ENCODE data around the gene ACVR1C.

The ACVR1C gene

GRCh38 chr2:157606534-157606933 is 22.1 kb downstream of the ACVR1C start:
- ATAC-seq, result no peak

GRCh38 chr2:157603198-157603597 is 25.5 kb downstream of the ACVR1C start:
- no peak for TF ChIP-seq CREB5 (CRISPR knock-in tag; IDR thresholded peaks at IDR 0.05; ENCODE audit: low read depth)
- TF ChIP-seq POU6F1 (CRISPR knock-in tag; IDR thresholded peaks at IDR 0.05; ENCODE audit: borderline replicate concordance, low read depth), result no peak
- TF ChIP-seq TOX (CRISPR knock-in tag; IDR thresholded peaks at IDR 0.05; ENCODE audit: borderline replicate concordance), result no peak

More at GRCh38 chr2:157606534-157606933, 22.1 kb downstream of the ACVR1C start:
- no peak for TF ChIP-seq ZNF8 (CRISPR knock-in tag; IDR thresholded peaks at IDR 0.05)
- no peak for TF ChIP-seq TSHZ2 (CRISPR knock-in tag; IDR thresholded peaks at IDR 0.05)
- no peak for TF ChIP-seq TCF4 (CRISPR knock-in tag; IDR thresholded peaks at IDR 0.05; ENCODE audit: borderline replicate concordance)
- TF ChIP-seq CSRNP3 (CRISPR knock-in tag; IDR thresholded peaks at IDR 0.05), result no peak
- TF ChIP-seq CSDC2 (CRISPR knock-in tag; IDR thresholded peaks at IDR 0.05), result no peak
- no peak for TF ChIP-seq CREB5 (CRISPR knock-in tag; IDR thresholded peaks at IDR 0.05; ENCODE audit: low read depth)
- TF ChIP-seq BACH2 (CRISPR knock-in tag; IDR thresholded peaks at IDR 0.05; ENCODE audit: borderline replicate concordance), result no peak
- no peak for TF ChIP-seq ZC3H10 (CRISPR knock-in tag; IDR thresholded peaks at IDR 0.05)
- TF ChIP-seq ESRRG (CRISPR knock-in tag; IDR thresholded peaks at IDR 0.05), result no peak
- no peak for TF ChIP-seq RARB (CRISPR knock-in tag; IDR thresholded peaks at IDR 0.05)
- no peak for TF ChIP-seq ISL1 (CRISPR knock-in tag; IDR thresholded peaks at IDR 0.05)
- no peak for TF ChIP-seq PPARA (CRISPR knock-in tag; IDR thresholded peaks at IDR 0.05; ENCODE audit: borderline replicate concordance)
- TF ChIP-seq ZNF565 (CRISPR knock-in tag; conservative IDR thresholded peaks at IDR 0.05; ENCODE audit: low read depth), result no peak
- no peak for TF ChIP-seq OSR1 (CRISPR knock-in tag; IDR thresholded peaks at IDR 0.05)

GRCh38 chr2:157601807-157602206 is 26.9 kb downstream of the ACVR1C start:
- TF ChIP-seq RARB (CRISPR knock-in tag; IDR thresholded peaks at IDR 0.05) (no peak), GLIS3 (CRISPR knock-in tag; IDR thresholded peaks at IDR 0.05) (no peak), TSHZ2 (CRISPR knock-in tag; IDR thresholded peaks at IDR 0.05) (no peak), ESRRG (CRISPR knock-in tag; IDR thresholded peaks at IDR 0.05) (no peak), ZFP30 (CRISPR knock-in tag; IDR thresholded peaks at IDR 0.05) (no peak), ZC3H10 (CRISPR knock-in tag; IDR thresholded peaks at IDR 0.05) (no peak)
- ATAC-seq, result no peak

More at GRCh38 chr2:157603198-157603597, 25.5 kb downstream of the ACVR1C start:
- ATAC-seq, result no peak
